GM18517 (cell line): ENCODE results near the gene CCR7.
"Not testable (repeated sequence)": the region's sequence is repeated elsewhere in the genome, so short reads cannot be mapped to it uniquely, and the experiment has no call there.

Experiments used
- ATAC-seq: cut with Tn5 transposase; IDR thresholded peaks from one replicate; pipeline ENCODE4 v1.9.1; 2021; ENCODE audit warnings: mild to moderate bottlenecking, moderate library complexity; ENCODE audit not compliant: unreplicated experiment

The CCR7 gene

GRCh38 chr17:40551879-40552768, 13.1 kb downstream of the CCR7 start:
- ATAC-seq, result no peak

- ATAC-seq, result no peak
Observed at GRCh38 chr17:40551091-40551878, 14.0 kb downstream of the CCR7 start.

- ATAC-seq, result no peak
Observed at GRCh38 chr17:40550608-40551007, 14.7 kb downstream of the CCR7 start.

GRCh38 chr17:40548982-40549685, 16.1 kb downstream of the CCR7 start:
- no peak for ATAC-seq

- no peak for ATAC-seq
Observed at GRCh38 chr17:40548491-40548981, 16.7 kb downstream of the CCR7 start.

- ATAC-seq, result no peak
Observed at GRCh38 chr17:40547785-40548478, 17.3 kb downstream of the CCR7 start.

GRCh38 chr17:40547079-40547784, 18.0 kb downstream of the CCR7 start:
- no peak for ATAC-seq

GRCh38 chr17:40546497-40546896, 18.8 kb downstream of the CCR7 start:
- not testable (repeated sequence) for ATAC-seq

- no peak for ATAC-seq
Observed at GRCh38 chr17:40545660-40546059, 19.6 kb downstream of the CCR7 start.

- no peak for ATAC-seq
Observed at GRCh38 chr17:40542558-40543411, 22.5 kb downstream of the CCR7 start.

- no peak for ATAC-seq
Observed at GRCh38 chr17:40541873-40542557, 23.3 kb downstream of the CCR7 start.

- no peak for ATAC-seq
Observed at GRCh38 chr17:40541060-40541872, 24.0 kb downstream of the CCR7 start.

- ATAC-seq, result no peak
Observed at GRCh38 chr17:40540448-40540847, 24.8 kb downstream of the CCR7 start.

GRCh38 chr17:40539711-40540411, 25.4 kb downstream of the CCR7 start:
- no peak for ATAC-seq

- no peak for ATAC-seq
Observed at GRCh38 chr17:40538936-40539705, 26.2 kb downstream of the CCR7 start.
